ENCODE results near the gene PLEKHG2.
"Not testable (repeated sequence)": the region's sequence is repeated elsewhere in the genome, so short reads cannot be mapped to it uniquely, and the experiment has no call there.

PLEKHG2 gene

GRCh38 chr19:39446365-39447084 lies 34.1 kb downstream of the PLEKHG2 start:
- DNase-seq: no peak

GRCh38 chr19:39448271-39448670 lies 35.8 kb downstream of the PLEKHG2 start:
- DNase-seq: no peak

GRCh38 chr19:39449116-39449797 lies 36.8 kb downstream of the PLEKHG2 start:
- DNase-seq: no peak

GRCh38 chr19:39451257-39451656 lies 38.8 kb downstream of the PLEKHG2 start:
- DNase-seq: not testable (repeated sequence)

- DNase-seq: no peak
Measured at GRCh38 chr19:39463403-39463802, 50.9 kb downstream of the PLEKHG2 start.

GRCh38 chr19:39465956-39466747 lies 53.7 kb downstream of the PLEKHG2 start:
- DNase-seq: no peak

GRCh38 chr19:39467941-39468340 lies 55.5 kb downstream of the PLEKHG2 start:
- no peak for DNase-seq

- DNase-seq: no peak
Measured at GRCh38 chr19:39469036-39469435, 56.6 kb downstream of the PLEKHG2 start.

GRCh38 chr19:39469567-39469966 lies 57.1 kb downstream of the PLEKHG2 start:
- DNase-seq: no peak

- no peak for DNase-seq
Measured at GRCh38 chr19:39470724-39471339, 58.4 kb downstream of the PLEKHG2 start.

GRCh38 chr19:39471756-39472536 lies 59.5 kb downstream of the PLEKHG2 start:
- DNase-seq: no peak

GRCh38 chr19:39472746-39473442 lies 60.4 kb downstream of the PLEKHG2 start:
- no peak for DNase-seq

GRCh38 chr19:39473443-39473960 lies 61.0 kb downstream of the PLEKHG2 start:
- DNase-seq: no peak

GRCh38 chr19:39474139-39474620 lies 61.7 kb downstream of the PLEKHG2 start:
- peak; percentile 45 for DNase-seq

- no peak for DNase-seq
Measured at GRCh38 chr19:39475748-39476147, 63.3 kb downstream of the PLEKHG2 start.
